Thyroid gland (tissue), 4 donors: ENCODE data around the gene TBXA2R.

ENCODE experiments used
- POLR2A ChIP-seq, 2 donors: fragments of 450-650 bp; IDR thresholded peaks; one replicate each; pipeline ENCODE4 v1.6.1; 2017; ENCODE audit warnings: antibody characterized with exemption in 2 of 2, mild to moderate bottlenecking in 2 of 2, moderate library complexity in 1 of 2
- TF ChIP-seq, protein P1 (sequence below), 6 experiments: fragments of 200-600 bp in 3 of 6; fragments of 450-650 bp in 3 of 6; sonication (generic) in 3 of 6; IDR thresholded peaks; one replicate each; pipeline ENCODE4 v1.5.1; 2016 to 2019; ENCODE audit warnings: antibody characterized with exemption in 6 of 6, mild to moderate bottlenecking in 2 of 6, inconsistent platforms in 1 of 6, moderate library complexity in 1 of 6

DNA sequence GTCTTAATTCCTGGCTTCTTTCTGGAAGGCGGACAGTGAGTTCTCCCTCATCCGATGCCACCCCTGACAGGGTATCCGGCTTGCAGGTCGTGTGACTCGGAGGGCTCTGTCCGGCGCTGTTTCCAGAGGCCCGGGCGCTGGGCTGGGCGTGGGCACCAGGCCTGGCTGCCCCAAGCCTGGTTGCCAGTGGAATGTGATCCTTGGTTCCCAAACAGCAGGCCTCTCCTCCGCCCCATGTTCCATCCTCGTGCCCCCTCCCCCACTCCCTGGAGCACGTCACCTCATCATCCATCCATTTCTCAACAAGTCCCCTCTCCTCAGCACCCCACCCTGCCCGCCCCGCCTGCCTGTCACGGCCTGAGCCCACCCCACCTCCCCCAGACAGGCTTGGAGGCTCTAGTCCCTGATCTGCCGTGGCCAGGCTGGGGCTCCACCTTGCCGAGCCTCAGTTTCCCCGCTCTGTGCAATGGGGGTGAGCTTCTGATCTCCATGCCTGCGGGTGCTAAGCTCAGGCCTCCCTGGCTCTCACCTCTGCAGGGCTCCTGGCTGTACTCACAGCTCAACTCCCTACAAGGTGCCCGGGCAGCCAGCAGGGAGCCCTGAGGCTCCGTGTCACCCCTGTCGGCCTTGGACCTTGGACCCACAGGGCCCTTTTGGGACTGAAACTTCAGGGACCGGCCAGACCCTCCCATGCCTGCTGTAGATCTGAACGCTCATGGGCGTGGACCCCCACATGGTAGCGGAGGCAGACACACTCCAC is 2.3 kb downstream of the TBXA2R start:
- TF ChIP-seq POLR2A (IDR thresholded peaks at IDR 0.05), result no peak
- TF ChIP-seq, protein P1, sequence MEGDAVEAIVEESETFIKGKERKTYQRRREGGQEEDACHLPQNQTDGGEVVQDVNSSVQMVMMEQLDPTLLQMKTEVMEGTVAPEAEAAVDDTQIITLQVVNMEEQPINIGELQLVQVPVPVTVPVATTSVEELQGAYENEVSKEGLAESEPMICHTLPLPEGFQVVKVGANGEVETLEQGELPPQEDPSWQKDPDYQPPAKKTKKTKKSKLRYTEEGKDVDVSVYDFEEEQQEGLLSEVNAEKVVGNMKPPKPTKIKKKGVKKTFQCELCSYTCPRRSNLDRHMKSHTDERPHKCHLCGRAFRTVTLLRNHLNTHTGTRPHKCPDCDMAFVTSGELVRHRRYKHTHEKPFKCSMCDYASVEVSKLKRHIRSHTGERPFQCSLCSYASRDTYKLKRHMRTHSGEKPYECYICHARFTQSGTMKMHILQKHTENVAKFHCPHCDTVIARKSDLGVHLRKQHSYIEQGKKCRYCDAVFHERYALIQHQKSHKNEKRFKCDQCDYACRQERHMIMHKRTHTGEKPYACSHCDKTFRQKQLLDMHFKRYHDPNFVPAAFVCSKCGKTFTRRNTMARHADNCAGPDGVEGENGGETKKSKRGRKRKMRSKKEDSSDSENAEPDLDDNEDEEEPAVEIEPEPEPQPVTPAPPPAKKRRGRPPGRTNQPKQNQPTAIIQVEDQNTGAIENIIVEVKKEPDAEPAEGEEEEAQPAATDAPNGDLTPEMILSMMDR (IDR thresholded peaks at IDR 0.05), result no peak
